ENCODE results near the gene MAB21L4.

GRCh38 chr2:240876475-240877251 is 19.3 kb downstream of the MAB21L4 start:
- TF ChIP-seq POLR2A (IDR thresholded peaks at IDR 0.05; ENCODE audit: low read depth, low read length) (no peak), POLR2AphosphoS5 (IDR thresholded peaks at IDR 0.05; ENCODE audit: low read depth, low read length) (no peak)
